Trophoblast cell (in vitro differentiated cells and primary cell): ENCODE data around the gene TOX2.

Experiments used
- DNase-seq, 2 donors: peaks; one replicate each; pipeline ENCODE4 v3.0.0-alpha.2; 2016
- H2AFZ ChIP-seq: 2 replicates; pipeline ENCODE4 v1.6.1; 2013; ENCODE audit warnings: low read length, moderate library complexity, mild to moderate bottlenecking; ENCODE audit not compliant: insufficient read depth, poor library complexity
- H2AK5ac ChIP-seq: 2 replicates; pipeline ENCODE4 v1.6.1; 2013; ENCODE audit warnings: mild to moderate bottlenecking, low read length
- H2BK120ac ChIP-seq: 2 replicates; pipeline ENCODE4 v1.6.1; 2013; ENCODE audit warnings: low read length, mild to moderate bottlenecking, moderate library complexity; ENCODE audit not compliant: insufficient read depth, poor library complexity
- H2BK12ac ChIP-seq: 2 replicates; pipeline ENCODE4 v1.6.1; 2013; ENCODE audit warnings: mild to moderate bottlenecking, low read length, moderate library complexity
- H2BK5ac ChIP-seq: 2 replicates; pipeline ENCODE4 v1.6.1; 2013; ENCODE audit warnings: low read length, low read depth, moderate library complexity, mild to moderate bottlenecking; ENCODE audit not compliant: poor library complexity
- H3K14ac ChIP-seq: 2 replicates; pipeline ENCODE4 v1.6.1; 2013; ENCODE audit warnings: mild to moderate bottlenecking, low read length
- H3K18ac ChIP-seq: 2 replicates; pipeline ENCODE4 v1.6.1; 2013; ENCODE audit warnings: mild to moderate bottlenecking, low read length
- H3K23ac ChIP-seq: 2 replicates; pipeline ENCODE4 v1.6.1; 2013; ENCODE audit warnings: low read length
- H3K27ac ChIP-seq: 2 replicates; pipeline ENCODE4 v1.5.1; 2013; ENCODE audit warnings: low read depth, mild to moderate bottlenecking, inconsistent platforms, low read length, moderate library complexity
- H3K27me3 ChIP-seq: 2 replicates; pipeline ENCODE4 v1.6.1; 2013; ENCODE audit warnings: inconsistent platforms, mild to moderate bottlenecking, low read length, moderate library complexity; ENCODE audit not compliant: insufficient read depth
- H3K36me3 ChIP-seq, 2 experiments: 1 replicate in 1 of 2; 2 replicates in 1 of 2; pipeline ENCODE4 v1.6.1; 2013; ENCODE audit warnings: low read length in 2 of 2, mild to moderate bottlenecking in 2 of 2, moderate library complexity in 1 of 2; ENCODE audit not compliant: insufficient read depth in 2 of 2, control insufficient read depth in 1 of 2
- H3K4ac ChIP-seq: 2 replicates; pipeline ENCODE4 v1.6.1; 2013; ENCODE audit warnings: low read depth, mild to moderate bottlenecking, low read length, moderate library complexity
- H3K4me1 ChIP-seq, 2 experiments: 1 replicate in 1 of 2; 2 replicates in 1 of 2; pipeline ENCODE4 v1.6.1; 2013; ENCODE audit warnings: low read length in 2 of 2, mild to moderate bottlenecking in 2 of 2, moderate library complexity in 1 of 2; ENCODE audit not compliant: insufficient read depth in 2 of 2, control insufficient read depth in 1 of 2
- H3K4me2 ChIP-seq: 2 replicates; pipeline ENCODE4 v1.6.1; 2013; ENCODE audit warnings: inconsistent platforms, mild to moderate bottlenecking, low read length, moderate library complexity
- H3K4me3 ChIP-seq: 2 replicates; pipeline ENCODE4 v1.5.1; 2013; ENCODE audit warnings: mild to moderate bottlenecking, low read depth, low read length, inconsistent platforms
- H3K79me1 ChIP-seq: one replicate; pipeline ENCODE4 v1.6.1; 2013; ENCODE audit warnings: low read length
- H3K79me2 ChIP-seq: 2 replicates; pipeline ENCODE4 v1.6.1; 2013; ENCODE audit warnings: low read length, mild to moderate bottlenecking; ENCODE audit not compliant: control insufficient read depth, insufficient read depth, poor library complexity
- H3K9ac ChIP-seq: 2 replicates; pipeline ENCODE4 v1.6.1; 2013; ENCODE audit warnings: mild to moderate bottlenecking, low read length
- H3K9me3 ChIP-seq: 2 replicates; pipeline ENCODE4 v1.6.1; 2013; ENCODE audit warnings: low read depth, mild to moderate bottlenecking, control low read depth, inconsistent platforms, low read length; ENCODE audit not compliant: insufficient read depth
- H4K12ac ChIP-seq: 2 replicates; pipeline ENCODE4 v1.6.1; 2013; ENCODE audit warnings: low read depth, mild to moderate bottlenecking, low read length, moderate library complexity
- H4K8ac ChIP-seq: 2 replicates; pipeline ENCODE4 v1.6.1; 2013; ENCODE audit warnings: low read depth, mild to moderate bottlenecking, low read length, moderate library complexity
- H4K91ac ChIP-seq: one replicate; pipeline ENCODE4 v1.6.1; 2013; ENCODE audit warnings: low read depth, mild to moderate bottlenecking, low read length, moderate library complexity
- WGBS: extraction: QIAGEN DNeasy Blood & Tissue Kit; methylation state at CpG from one replicate; pipeline ENCODE4 v1.1.7; 2013; ENCODE audit warnings: missing lambda C conversion rate; ENCODE audit not compliant: insufficient read length, insufficient coverage; ENCODE audit errors: extremely low coverage; 5-methylcytosine and 5-hydroxymethylcytosine counted together

The TOX2 gene

GRCh38 chr20:44112456-44112855, 197.8 kb downstream of the TOX2 start:
- Histone ChIP-seq H3K4me2 (no peak overlapping the region), H2BK120ac (no peak overlapping the region), H4K8ac (no peak overlapping the region), H2BK12ac (no peak overlapping the region), H3K18ac (no peak overlapping the region), H3K4ac (no peak overlapping the region), H3K79me2 (no peaks in the 10 kb centered on the region), H4K91ac (no peak overlapping the region), H3K4me3 (no peak overlapping the region), H3K4me1 (peaks cover 3% of the 10 kb centered on the region in 2 experiments), H3K27ac (no peak overlapping the region), H3K79me1 (peaks cover 3% of the 10 kb centered on the region), H3K36me3 (peaks cover 42 to 59% of the 10 kb centered on the region in 2 experiments), H3K27me3 (no peaks in the 10 kb centered on the region), H4K12ac (no peak overlapping the region), H3K23ac (no peak overlapping the region), H3K9me3 (peaks cover 2% of the 10 kb centered on the region), H2BK5ac (no peak overlapping the region), H2AK5ac (no peak overlapping the region), H3K14ac (no peak overlapping the region), H3K9ac (no peak overlapping the region), H2AFZ (no peak overlapping the region)
- DNase-seq = no peak
- whole genome bisulfite sequencing = no CpG with 5 or more reads among the region's 6 CpGs

GRCh38 chr20:44112889-44113617, 198.4 kb downstream of the TOX2 start:
- H3K36me3 ChIP-seq = peaks cover 42 to 59% of the 10 kb centered on the region in 2 experiments
- no peak overlapping the region for H3K18ac ChIP-seq
- no CpG with 5 or more reads among the region's 7 CpGs for WGBS
- H2BK12ac ChIP-seq = no peak overlapping the region
- no peaks in the 10 kb centered on the region for H3K79me2 ChIP-seq
- H3K4me2 ChIP-seq = no peak overlapping the region
- H3K4ac ChIP-seq = no peak overlapping the region
- no peaks in the 10 kb centered on the region for H3K27me3 ChIP-seq
- H3K4me3 ChIP-seq = no peak overlapping the region
- H2AK5ac ChIP-seq = no peak overlapping the region
- no peak overlapping the region for H2AFZ ChIP-seq
- H3K27ac ChIP-seq = no peak overlapping the region
- no peak overlapping the region for H3K9ac ChIP-seq
- H2BK5ac ChIP-seq = no peak overlapping the region
- no peak for DNase-seq
- H3K14ac ChIP-seq = no peak overlapping the region
- H2BK120ac ChIP-seq = no peak overlapping the region
- H3K79me1 ChIP-seq = peaks cover 3% of the 10 kb centered on the region
- H3K23ac ChIP-seq = no peak overlapping the region
- peaks cover 2% of the 10 kb centered on the region for H3K9me3 ChIP-seq
- H4K8ac ChIP-seq = no peak overlapping the region
- H4K91ac ChIP-seq = no peak overlapping the region
- no peak overlapping the region for H4K12ac ChIP-seq
- peaks cover 3% of the 10 kb centered on the region in 2 experiments for H3K4me1 ChIP-seq

- no peak overlapping the region for H2AFZ ChIP-seq
- H2BK12ac ChIP-seq = no peak overlapping the region
- H2BK120ac ChIP-seq = no peak overlapping the region
- H3K36me3 ChIP-seq = peaks cover 42 to 63% of the 10 kb centered on the region in 2 experiments
- no peak overlapping the region for H3K27ac ChIP-seq
- WGBS = no CpG with 5 or more reads among the region's 8 CpGs
- no peak overlapping the region for H2AK5ac ChIP-seq
- peaks cover 4% of the 10 kb centered on the region for H3K9me3 ChIP-seq
- H3K9ac ChIP-seq = no peak overlapping the region
- H4K8ac ChIP-seq = no peak overlapping the region
- H3K4ac ChIP-seq = no peak overlapping the region
- H3K23ac ChIP-seq = no peak overlapping the region
- no peaks in the 10 kb centered on the region for H3K27me3 ChIP-seq
- no peak overlapping the region for H3K4me2 ChIP-seq
- peaks cover 3% of the 10 kb centered on the region in 2 experiments for H3K4me1 ChIP-seq
- no peaks in the 10 kb centered on the region for H3K79me2 ChIP-seq
- no peak for DNase-seq
- no peak overlapping the region for H4K12ac ChIP-seq
- no peak overlapping the region for H3K4me3 ChIP-seq
- no peak overlapping the region for H2BK5ac ChIP-seq
- H4K91ac ChIP-seq = no peak overlapping the region
- no peak overlapping the region for H3K18ac ChIP-seq
- no peak overlapping the region for H3K14ac ChIP-seq
- H3K79me1 ChIP-seq = peaks cover 3% of the 10 kb centered on the region
Measured at GRCh38 chr20:44113618-44114376, 199.1 kb downstream of the TOX2 start.

GRCh38 chr20:44115181-44115580, 200.5 kb downstream of the TOX2 start:
- WGBS = no CpG with 5 or more reads among the region's 7 CpGs
- peaks cover 3% of the 10 kb centered on the region in 2 experiments for H3K4me1 ChIP-seq
- no peak overlapping the region for H2BK120ac ChIP-seq
- no peaks in the 10 kb centered on the region for H3K27me3 ChIP-seq
- no peak overlapping the region for H3K14ac ChIP-seq
- no peak overlapping the region for H3K27ac ChIP-seq
- no peak overlapping the region for H2BK12ac ChIP-seq
- no peak for DNase-seq
- H2AK5ac ChIP-seq = no peak overlapping the region
- H3K23ac ChIP-seq = no peak overlapping the region
- no peak overlapping the region for H3K4me3 ChIP-seq
- no peak overlapping the region for H2AFZ ChIP-seq
- no peak overlapping the region for H3K9ac ChIP-seq
- no peak overlapping the region for H4K12ac ChIP-seq
- H3K79me2 ChIP-seq = no peaks in the 10 kb centered on the region
- no peak overlapping the region for H4K8ac ChIP-seq
- no peak overlapping the region for H3K18ac ChIP-seq
- H3K36me3 ChIP-seq = peaks cover 40 to 56% of the 10 kb centered on the region in 2 experiments
- no peak overlapping the region for H3K4ac ChIP-seq
- H4K91ac ChIP-seq = no peak overlapping the region
- peaks cover 2% of the 10 kb centered on the region for H3K9me3 ChIP-seq
- H3K79me1 ChIP-seq = peaks cover 3% of the 10 kb centered on the region
- H3K4me2 ChIP-seq = no peak overlapping the region
- H2BK5ac ChIP-seq = no peak overlapping the region
